ENCODE data around the gene PLXDC2.

Gene PLXDC2

DNA sequence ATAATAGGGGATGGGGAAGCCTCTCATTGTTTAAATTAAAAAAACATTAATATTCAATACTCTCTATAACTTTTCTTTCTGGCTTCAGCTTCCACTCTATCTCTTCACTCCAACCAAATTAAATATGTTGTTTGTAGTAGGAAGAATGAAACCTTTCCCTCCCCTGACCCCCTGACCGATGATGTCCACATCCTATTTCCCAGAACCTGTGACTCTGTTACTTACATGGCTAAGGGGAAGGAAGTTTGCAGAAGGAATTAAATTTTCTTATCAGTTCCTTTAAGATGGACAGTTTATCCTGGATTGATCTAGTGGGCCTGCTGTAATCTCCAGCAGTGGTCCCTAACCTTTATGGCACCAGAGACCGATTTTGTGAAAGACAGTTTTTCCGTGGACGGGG, 130.0 kb downstream of the PLXDC2 start:
- no peak for DNase-seq

DNA sequence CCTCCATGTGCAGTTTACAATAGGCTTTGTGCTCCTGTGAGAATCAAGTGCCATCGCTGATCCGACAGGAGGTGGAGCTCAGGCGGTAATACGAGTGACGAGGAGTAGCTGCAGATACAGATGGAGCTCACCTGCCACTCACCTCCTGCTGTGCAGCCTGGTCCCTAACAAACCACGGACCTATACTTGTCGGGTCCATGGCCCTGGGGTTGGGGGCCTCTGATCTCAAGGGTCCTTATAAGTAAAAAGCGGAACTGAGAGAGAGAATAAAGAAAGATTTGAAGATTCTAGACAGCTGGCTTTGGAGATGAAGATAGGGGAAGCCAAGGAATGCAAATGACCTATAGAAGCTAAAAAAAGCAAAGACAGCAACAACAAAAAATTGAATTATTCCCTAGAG, 130.6 kb downstream of the PLXDC2 start:
- DNase-seq = no peak

DNA sequence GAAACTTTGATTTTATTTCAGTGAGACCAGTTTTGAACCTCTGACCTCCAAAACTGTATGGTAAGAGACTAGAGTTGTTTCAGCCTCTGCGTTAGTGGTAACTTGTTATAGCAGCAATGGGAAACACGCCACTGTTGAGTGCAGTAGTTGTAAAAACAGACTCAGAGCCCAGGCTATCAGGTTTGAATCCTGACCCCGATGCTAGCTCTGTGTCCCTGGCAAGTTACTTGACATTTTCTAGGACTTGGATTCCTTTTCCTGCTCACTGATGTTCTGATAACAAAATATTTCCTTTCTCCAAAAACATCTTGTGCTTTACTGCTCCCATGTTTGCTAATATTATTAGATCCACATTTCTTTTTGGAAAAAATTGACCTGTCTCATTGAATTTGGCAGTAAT, 131.0 kb downstream of the PLXDC2 start:
- DNase-seq = no peak

DNA sequence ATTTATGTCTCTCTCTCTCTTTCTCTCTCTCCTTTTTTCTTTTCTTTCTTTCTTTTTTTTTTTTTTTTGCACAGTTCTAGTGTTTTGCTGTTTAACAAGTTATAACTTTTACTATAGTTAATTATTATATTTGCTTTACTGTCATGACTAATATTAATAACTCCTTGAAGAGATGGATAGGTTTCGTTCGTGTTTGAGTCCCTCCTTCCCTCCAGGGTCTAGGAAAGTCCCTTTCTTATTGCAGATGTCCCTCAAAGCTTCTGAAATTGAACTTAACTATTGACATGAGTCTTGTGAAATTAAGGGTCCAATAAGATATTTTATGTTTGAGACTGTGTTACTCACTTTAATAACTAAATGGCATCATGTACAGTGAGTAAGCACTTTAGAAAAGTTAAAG, 131.4 kb downstream of the PLXDC2 start:
- no peak for DNase-seq

GRCh38 chr10:19952224-19953010, 136.2 kb downstream of the PLXDC2 start:
- no peak for DNase-seq

DNA sequence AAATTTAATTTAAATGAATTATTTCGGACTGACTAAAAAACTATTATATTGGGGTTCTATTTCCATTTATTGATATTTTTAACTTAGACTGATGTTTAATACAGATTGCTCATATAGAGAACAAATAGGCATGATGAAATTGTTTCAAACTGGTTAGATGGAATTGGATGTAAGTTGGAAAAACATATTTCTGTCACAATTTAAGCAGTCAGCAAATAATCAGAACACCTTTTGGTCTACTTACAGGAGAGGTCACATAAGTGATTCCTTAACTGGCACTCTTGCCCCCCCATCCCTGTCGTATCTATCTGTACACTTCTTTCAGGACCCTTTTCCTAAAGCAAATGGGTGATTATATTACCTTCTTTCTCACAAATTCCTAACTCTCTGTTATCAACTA, 138.4 kb downstream of the PLXDC2 start:
- no peak for DNase-seq

- no peak for DNase-seq
These were observed 140.3 kb downstream of the PLXDC2 start for GRCh38 chr10:19956516-19957032.

DNA sequence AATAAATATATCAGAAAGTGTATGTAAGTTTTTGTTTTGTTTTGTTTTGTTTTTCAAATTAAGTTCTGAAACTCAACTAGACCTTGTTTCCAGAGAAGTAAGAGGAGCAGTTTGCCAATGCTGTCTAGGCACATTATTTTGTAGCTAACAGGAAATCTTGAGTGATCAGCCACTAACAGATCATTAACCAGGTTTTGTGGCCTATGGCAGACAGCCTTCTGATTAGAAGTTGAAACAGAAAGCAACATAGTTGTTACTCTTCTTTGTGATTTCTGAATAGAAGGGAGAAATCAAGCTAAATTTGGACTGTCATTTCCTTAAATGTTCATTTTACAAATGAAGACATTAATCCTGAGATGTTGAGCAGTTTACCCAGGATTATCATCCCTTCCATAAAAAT, 142.6 kb downstream of the PLXDC2 start:
- no peak for DNase-seq

DNA sequence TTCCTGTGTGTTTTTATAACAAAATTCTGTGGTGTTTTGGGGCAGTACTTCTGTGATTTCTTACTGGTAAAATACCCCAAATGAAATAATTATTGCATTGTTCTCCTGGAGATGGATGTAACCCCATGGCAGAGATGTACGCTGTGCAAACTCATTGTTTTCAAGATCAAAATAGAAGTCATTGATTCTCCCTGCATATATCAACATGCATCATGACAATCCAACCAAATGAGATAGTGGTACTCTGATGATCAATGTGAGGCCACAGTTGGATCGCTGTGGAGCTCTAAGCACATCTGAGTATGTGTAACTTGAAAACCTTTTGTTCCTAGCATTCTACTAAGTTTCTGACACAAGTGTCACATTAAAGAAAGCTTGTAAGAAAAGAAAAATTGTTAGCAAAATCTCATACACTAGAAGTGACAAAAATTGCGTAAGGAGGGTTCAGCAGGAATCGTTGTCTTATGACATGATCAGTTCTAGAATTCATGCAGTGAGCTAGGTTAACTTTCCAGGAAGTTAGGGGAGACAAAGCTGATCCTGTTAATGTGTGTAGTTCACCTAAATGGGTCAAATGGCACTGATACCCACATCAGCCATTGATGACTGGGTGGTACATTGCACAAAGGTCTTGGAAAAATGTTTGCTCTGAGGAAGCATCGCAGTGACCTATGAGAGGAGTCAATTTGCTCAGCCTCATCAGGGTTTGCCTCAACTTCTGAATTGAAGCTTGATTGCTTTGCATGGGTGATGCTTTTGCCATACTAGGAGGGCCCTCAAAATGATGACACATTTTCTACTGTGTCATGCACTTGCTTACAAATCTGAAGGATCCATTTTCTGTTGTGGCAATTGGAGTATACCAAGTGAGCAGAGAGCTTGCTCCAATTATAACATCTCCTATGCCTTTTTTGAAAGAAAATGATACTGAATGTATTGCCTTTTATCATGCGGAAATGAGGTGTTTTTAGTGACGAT, 145.1 kb downstream of the PLXDC2 start:
- no peak for DNase-seq

DNA sequence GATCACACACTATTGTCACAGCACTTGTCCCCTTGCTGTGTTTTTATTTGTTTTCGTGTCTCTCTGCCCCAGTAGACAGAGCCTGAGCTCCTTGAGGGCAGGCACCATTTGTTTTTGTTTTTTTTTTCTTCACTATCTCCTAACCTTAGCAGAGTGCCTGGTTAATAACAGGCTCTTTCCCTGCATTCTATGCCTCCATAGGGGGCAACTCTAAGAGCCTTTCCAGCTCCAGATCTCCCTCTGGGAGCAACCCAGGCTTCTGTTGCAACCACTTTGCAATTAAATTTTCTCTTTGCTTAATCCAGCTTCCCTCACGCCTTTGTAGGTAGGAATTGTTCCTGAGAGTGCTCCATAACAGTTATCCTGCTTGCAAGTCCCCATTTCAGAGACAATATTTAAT, 148.4 kb downstream of the PLXDC2 start:
- no peak for DNase-seq

DNA sequence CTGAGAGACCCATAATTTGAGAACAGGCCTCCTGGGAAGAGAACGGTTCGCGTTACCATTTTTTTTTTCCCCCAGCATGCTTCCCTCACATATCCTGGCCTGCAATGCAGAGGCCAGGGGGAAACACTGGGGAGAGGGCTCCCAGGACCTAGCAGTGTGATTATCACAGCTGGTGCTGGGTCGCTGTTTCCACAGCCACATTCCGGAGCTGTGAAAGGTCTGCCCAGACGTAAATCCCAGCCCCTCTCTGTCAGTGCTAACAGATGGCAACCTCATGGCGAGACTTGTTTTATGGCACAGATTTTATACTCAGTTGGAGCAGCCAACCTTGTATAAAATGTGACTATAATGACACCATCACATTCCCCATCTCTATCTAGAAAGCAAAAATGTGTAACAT, 150.5 kb downstream of the PLXDC2 start:
- DNase-seq = no peak

DNA sequence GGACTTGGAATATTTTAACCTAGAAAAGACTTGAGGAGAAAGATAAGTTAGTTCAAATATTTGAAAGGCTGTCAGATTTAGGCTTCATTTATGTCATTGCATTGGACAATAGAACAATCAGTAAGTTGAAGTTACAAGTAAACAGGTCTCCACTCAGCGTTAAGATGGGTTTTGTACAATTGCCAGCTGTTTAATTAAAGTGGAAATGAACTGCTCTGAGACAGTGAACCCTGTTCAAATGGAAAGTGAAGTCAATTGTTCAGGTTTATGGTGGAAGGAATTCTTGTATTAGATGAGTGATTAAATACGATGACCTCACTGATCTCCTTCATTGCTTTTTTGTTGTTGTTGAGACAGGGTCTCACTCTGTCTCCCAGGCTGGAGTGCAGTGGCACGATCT, 151.7 kb downstream of the PLXDC2 start:
- DNase-seq = no peak

- DNase-seq = no peak
These were observed 152.5 kb downstream of the PLXDC2 start for GRCh38 chr10:19968745-19969144.

DNA sequence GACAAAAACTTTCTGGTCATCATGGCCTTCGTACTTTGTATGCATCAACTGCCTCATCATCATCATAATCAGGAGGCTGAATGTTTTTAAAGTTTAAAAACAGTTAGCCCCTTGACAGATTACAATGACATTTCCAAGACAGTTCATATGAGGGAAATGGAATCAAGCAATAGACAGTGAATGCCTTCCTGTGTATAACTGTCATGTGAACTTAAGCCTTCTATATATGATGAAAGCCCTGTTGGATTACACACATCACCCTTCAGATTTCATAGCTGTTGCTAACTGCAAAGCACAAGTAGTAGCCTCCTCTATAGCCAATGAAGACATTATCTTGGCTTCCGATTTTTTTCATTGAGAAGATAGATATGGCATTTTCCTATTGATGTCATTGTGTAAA, 154.0 kb downstream of the PLXDC2 start:
- no peak for DNase-seq

- no peak for DNase-seq
These were observed 154.5 kb downstream of the PLXDC2 start for GRCh38 chr10:19970717-19971116.

GRCh38 chr10:19971343-19972052, 155.3 kb downstream of the PLXDC2 start:
- DNase-seq = no peak

- DNase-seq = no peak
These were observed 157.9 kb downstream of the PLXDC2 start for GRCh38 chr10:19974138-19974537.

- DNase-seq = no peak
These were observed 158.3 kb downstream of the PLXDC2 start for GRCh38 chr10:19974554-19974953.

DNA sequence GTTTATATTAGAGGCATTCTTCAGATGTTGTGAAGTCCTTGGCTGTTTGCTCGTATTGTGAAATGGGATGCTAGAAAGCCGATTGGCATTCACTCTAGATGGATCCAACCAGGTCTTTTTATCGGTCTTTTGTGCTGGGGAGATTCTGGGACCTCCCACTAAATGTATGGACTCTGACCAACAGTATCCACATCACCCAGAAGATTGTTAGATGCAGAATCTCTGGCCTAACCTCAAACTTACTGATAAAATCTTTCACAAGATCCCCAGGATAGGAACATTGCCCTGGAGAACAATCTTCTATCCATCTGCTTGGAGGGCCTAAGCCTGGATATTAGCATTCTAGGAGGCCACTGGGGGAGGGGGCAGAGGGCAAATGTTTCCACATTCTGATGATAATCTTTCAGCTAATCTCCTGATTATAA, 160.9 kb downstream of the PLXDC2 start:
- no peak for DNase-seq

GRCh38 chr10:19979628-19980027, 163.4 kb downstream of the PLXDC2 start:
- DNase-seq = no peak

- no peak for DNase-seq
These were observed 167.8 kb downstream of the PLXDC2 start for GRCh38 chr10:19983880-19984565.

DNA sequence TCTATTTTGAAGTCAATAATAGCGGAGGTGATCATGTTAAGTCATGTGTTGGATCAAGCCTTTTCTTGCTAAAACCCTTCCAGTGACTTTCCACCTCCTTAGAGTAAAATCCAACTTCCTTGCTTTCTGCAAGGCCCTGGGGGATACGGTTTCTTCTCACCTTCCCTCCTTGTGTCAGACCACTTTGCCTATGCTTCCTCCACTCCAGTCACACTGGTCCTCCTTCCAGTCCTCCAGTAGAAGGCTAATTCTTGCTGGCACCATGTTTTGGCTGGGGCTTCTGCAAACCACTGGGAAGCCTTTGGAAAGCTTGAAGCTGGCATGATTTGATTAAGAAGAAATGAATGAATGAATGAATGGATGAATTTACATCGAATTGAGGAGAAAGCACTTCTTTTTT, 169.5 kb downstream of the PLXDC2 start:
- no peak for DNase-seq

DNA sequence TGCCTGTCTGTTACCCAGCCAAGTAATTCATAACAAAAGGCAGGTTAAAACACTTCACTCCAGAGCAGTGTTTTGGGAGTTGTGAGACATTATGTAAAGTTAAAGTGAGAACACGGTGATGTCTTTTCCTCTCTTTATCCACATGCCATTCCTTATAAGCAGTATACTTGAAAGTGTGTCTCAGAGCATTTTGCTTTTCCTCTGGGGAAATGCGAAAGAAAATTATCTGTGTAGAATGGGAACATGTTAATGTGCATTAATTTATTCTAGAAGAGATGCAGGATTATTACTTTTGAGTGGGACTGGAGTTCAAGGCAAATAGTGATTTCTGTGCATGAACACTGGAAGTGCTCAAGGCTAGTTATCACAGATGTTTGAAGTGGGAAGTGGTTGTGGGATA, 170.4 kb downstream of the PLXDC2 start:
- no peak for DNase-seq

All from stimulated activated naive CD4-positive, alpha-beta T cell (primary cell).